ENCODE data around the gene NAXD. TPM values are rescaled to one million over a fixed set of nuclear protein-coding genes. Genes with fewer than 3 reads are reported as not detected.
A peak's percentile ranks its signal among the peaks of the same experiment; 100 is the strongest.

NAXD gene
- total and polyA plus RNA-seq, 9 donors, result 19.6 to 32.3 (median 27.8) TPM

DNA sequence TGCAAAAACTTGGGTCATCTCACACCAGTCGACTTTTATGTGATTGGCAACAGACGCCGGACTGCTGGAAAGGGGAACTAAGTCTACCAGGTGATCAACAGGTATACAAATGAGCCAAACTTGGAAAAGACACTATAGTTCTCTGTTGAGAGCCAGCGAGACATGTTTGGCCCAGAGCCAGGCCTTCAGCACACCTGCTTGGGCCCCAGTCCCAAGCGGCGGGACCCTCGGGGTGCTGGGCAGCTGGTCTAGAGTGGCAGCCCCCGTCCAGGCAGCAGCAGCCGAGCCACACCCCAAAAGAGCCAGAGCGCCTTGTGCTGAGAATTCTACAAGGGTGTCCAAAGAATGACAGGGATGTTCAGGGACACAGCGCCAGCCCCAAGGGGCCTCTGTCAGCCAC lies 28.0 kb downstream of the NAXD start:
- WGBS (ENCODE audit: insufficient coverage), result 54% methylated on average over 11 of the region's 11 CpGs
- no peak overlapping the region for H3K4me3 ChIP-seq (ENCODE audit: low read length)
- no peak for DNase-seq
- peaks cover 66% of the 10 kb centered on the region for H3K36me3 ChIP-seq (ENCODE audit: control insufficient read depth, insufficient read depth, low read length)
- peaks cover 22% of the 10 kb centered on the region for H3K4me1 ChIP-seq (ENCODE audit: control insufficient read depth, insufficient read depth, low read length)
- no peaks in the 10 kb centered on the region for H3K27me3 ChIP-seq (ENCODE audit: control insufficient read depth, insufficient read depth, low read length)
- no peak overlapping the region for H3K27ac ChIP-seq (ENCODE audit: low read length)
- H3K9me3 ChIP-seq (replicated peaks; ENCODE audit: control insufficient read depth, low read depth, low read length), result no peaks in the 10 kb centered on the region

DNA sequence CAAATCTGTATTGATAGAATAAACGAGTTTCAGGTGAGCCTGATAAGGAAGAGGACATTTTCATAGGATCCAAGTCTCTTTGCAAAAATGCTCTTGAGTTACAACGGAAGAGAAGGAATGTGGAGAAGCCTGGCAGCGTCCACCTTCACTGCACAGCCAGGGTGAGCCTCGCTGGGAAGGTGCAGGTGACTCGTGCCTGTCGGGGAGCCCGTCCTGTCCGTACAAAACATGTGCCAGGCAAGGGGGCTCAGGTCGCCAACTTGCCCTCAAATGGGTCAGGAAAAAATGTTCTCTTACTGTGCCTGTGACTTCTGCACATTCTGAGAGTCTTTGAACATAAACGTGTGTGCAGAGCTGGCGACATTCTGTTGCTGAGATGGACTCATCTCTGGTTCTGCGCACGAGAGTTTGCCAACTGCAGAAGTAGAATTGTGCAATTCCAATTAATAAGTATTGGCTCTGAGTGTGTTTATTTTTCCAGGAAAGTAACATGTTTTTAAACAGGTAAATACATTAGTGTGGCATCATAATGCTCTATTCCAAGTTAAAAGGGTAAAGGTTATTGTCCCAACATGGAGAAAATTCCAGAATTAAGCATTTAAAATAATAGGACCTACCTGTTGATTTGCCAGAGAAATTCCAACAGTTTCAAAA lies 28.6 kb downstream of the NAXD start:
- H3K9me3 ChIP-seq (replicated peaks; ENCODE audit: control insufficient read depth, low read depth, low read length), result no peaks in the 10 kb centered on the region
- DNase-seq, result no peak
- peaks cover 22% of the 10 kb centered on the region for H3K4me1 ChIP-seq (ENCODE audit: control insufficient read depth, insufficient read depth, low read length)
- 77% methylated on average over 11 of the region's 13 CpGs for WGBS (ENCODE audit: insufficient coverage)
- H3K36me3 ChIP-seq (ENCODE audit: control insufficient read depth, insufficient read depth, low read length), result peaks cover 60% of the 10 kb centered on the region
- H3K4me3 ChIP-seq (ENCODE audit: low read length), result no peak overlapping the region
- H3K27ac ChIP-seq (ENCODE audit: low read length), result no peak overlapping the region
- no peaks in the 10 kb centered on the region for H3K27me3 ChIP-seq (ENCODE audit: control insufficient read depth, insufficient read depth, low read length)

DNA sequence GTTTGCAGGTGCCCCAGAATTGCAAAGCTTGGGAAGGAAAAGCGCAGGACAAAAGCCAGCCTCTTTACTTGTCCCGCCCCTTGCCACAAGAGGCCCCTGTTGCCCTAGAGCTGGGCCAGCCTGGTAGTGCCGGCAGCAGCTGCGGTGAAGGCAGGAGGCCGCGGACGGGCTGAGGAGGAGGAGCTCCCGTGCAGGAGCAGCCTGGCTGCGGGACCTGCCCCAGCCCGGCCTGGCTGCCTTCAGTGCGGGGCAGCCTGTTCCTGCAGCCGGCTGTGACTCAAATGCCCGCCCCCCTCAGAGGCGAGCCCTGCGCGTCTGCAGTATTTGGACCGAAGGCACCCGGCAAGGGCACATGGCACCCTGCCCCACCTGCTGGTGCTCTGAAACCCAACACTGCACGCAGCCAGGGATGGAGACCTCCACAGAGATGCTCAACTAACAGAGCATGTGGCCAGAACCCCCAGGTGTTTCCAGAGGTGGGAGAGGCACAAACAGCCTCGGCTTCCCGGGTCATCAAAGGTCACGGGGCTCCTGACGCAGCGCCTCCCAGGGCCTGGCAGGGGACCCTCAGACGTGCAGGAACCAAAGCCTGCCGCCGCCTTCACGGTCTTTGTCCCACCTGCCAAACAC lies 29.7 kb downstream of the NAXD start:
- DNase-seq, result peak; percentile 62
- H3K27me3 ChIP-seq (ENCODE audit: control insufficient read depth, insufficient read depth, low read length), result no peaks in the 10 kb centered on the region
- H3K4me1 ChIP-seq (ENCODE audit: control insufficient read depth, insufficient read depth, low read length), result peaks cover 22% of the 10 kb centered on the region
- H3K27ac ChIP-seq (ENCODE audit: low read length), result no peak overlapping the region
- no peaks in the 10 kb centered on the region for H3K9me3 ChIP-seq (replicated peaks; ENCODE audit: control insufficient read depth, low read depth, low read length)
- H3K4me3 ChIP-seq (ENCODE audit: low read length), result no peak overlapping the region
- H3K36me3 ChIP-seq (ENCODE audit: control insufficient read depth, insufficient read depth, low read length), result peaks cover 53% of the 10 kb centered on the region
- 33% methylated on average over 28 of the region's 28 CpGs for WGBS (ENCODE audit: insufficient coverage)

DNA sequence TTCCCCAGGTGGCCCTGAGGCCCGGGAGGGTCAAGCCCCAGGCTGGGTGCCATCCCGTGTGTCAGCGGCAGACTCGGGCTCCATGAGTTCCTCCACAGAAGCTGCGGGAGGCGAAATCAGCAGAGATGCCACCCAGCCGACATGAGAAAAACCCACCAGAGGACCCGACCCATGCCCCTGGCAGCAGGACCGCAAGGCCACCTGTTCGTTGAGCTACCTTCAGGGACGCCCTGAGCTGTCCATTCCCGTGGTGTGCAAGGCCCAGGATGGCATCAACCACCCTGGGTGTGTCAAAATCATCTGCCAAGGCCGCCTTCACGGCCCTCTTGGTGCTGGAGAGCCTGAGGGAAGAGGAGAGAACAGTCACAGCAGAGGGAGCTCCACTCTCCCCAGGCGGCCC lies 30.4 kb downstream of the NAXD start:
- Histone ChIP-seq H3K4me3 (ENCODE audit: low read length) (no peak overlapping the region), H3K9me3 (replicated peaks; ENCODE audit: control insufficient read depth, low read depth, low read length) (no peaks in the 10 kb centered on the region), H3K27ac (ENCODE audit: low read length) (no peak overlapping the region), H3K36me3 (ENCODE audit: control insufficient read depth, insufficient read depth, low read length) (peaks cover 54% of the 10 kb centered on the region), H3K27me3 (ENCODE audit: control insufficient read depth, insufficient read depth, low read length) (no peaks in the 10 kb centered on the region), H3K4me1 (ENCODE audit: control insufficient read depth, insufficient read depth, low read length) (peaks cover 18% of the 10 kb centered on the region)
- WGBS (ENCODE audit: insufficient coverage), result 85% methylated on average over 13 of the region's 15 CpGs
- no peak for DNase-seq

DNA sequence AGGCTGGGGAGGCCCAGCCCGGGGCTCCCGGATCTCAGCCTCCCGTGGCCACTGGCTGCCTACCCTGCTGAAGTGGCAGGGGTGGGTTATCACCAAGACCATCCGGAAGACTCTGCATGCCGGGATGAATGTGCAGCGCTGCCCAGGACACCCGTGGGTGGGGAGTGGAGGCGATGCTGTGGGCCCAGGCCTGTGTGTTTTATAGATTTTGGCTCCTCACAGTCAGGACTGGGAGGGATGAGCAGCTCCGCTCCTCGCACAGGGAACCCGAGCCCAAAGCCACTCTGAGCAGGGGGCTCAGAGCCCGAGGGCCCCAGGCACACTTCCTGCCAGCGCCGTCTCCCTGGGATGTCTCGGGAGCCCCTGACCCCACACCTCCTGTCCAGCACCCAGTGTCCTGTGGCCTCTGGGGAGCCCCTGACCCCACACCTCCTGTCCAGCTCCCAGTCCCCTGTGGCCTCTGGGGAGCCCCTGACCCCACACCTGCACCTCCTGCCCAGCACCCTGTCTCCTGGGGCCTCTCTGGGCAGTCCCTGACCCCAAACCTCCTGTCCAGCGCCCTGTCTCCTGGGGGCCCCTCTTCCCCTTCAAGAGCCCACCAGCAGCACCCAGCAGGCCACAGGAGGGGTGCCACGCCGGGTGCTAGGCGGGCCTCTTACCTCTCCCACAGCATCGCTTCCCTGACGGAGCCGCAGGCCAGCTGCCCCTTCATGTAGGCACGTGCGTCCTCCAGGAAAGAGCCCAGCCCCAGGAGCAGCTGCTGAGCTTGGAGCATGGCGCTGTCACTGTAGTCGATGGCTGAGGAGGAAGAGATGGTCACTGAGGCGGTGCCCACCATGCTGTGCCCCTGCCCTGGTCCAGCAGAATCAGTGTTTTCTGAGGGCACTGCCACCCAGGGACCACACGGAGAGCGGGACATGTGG lies 31.4 kb downstream of the NAXD start:
- no peaks in the 10 kb centered on the region for H3K27me3 ChIP-seq (ENCODE audit: control insufficient read depth, insufficient read depth, low read length)
- WGBS (ENCODE audit: insufficient coverage), result 82% methylated on average over 24 of the region's 29 CpGs
- peaks cover 10% of the 10 kb centered on the region for H3K4me1 ChIP-seq (ENCODE audit: control insufficient read depth, insufficient read depth, low read length)
- no peak for DNase-seq
- no peak overlapping the region for H3K4me3 ChIP-seq (ENCODE audit: low read length)
- H3K9me3 ChIP-seq (replicated peaks; ENCODE audit: control insufficient read depth, low read depth, low read length), result no peaks in the 10 kb centered on the region
- H3K36me3 ChIP-seq (ENCODE audit: control insufficient read depth, insufficient read depth, low read length), result peaks cover 51% of the 10 kb centered on the region
- no peak overlapping the region for H3K27ac ChIP-seq (ENCODE audit: low read length)

DNA sequence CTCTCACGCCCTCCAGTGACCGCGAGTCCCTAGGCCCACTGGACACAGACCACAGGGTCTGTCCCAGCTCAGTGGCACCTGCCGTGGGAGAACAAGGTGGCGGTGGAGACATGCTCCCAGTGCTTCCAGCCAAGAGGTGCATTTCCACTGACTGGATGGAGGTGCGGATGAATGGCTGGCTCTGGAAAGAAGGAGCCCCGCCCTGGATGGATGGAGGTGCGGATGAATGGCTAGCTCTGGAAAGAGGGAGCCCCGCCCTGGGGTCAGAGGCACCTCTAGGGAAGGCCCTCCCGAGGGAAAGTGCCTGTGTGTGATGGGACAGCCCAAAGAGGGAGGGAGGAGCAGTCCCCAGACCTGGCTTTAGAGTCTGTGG lies 32.0 kb downstream of the NAXD start:
- Histone ChIP-seq H3K4me1 (ENCODE audit: control insufficient read depth, insufficient read depth, low read length) (peaks cover 10% of the 10 kb centered on the region), H3K36me3 (ENCODE audit: control insufficient read depth, insufficient read depth, low read length) (peaks cover 45% of the 10 kb centered on the region), H3K4me3 (ENCODE audit: low read length) (no peak overlapping the region), H3K27me3 (ENCODE audit: control insufficient read depth, insufficient read depth, low read length) (no peaks in the 10 kb centered on the region), H3K27ac (ENCODE audit: low read length) (no peak overlapping the region), H3K9me3 (replicated peaks; ENCODE audit: control insufficient read depth, low read depth, low read length) (no peaks in the 10 kb centered on the region)
- WGBS (ENCODE audit: insufficient coverage), result 93% methylated on average over 9 of the region's 10 CpGs
- DNase-seq, result no peak

DNA sequence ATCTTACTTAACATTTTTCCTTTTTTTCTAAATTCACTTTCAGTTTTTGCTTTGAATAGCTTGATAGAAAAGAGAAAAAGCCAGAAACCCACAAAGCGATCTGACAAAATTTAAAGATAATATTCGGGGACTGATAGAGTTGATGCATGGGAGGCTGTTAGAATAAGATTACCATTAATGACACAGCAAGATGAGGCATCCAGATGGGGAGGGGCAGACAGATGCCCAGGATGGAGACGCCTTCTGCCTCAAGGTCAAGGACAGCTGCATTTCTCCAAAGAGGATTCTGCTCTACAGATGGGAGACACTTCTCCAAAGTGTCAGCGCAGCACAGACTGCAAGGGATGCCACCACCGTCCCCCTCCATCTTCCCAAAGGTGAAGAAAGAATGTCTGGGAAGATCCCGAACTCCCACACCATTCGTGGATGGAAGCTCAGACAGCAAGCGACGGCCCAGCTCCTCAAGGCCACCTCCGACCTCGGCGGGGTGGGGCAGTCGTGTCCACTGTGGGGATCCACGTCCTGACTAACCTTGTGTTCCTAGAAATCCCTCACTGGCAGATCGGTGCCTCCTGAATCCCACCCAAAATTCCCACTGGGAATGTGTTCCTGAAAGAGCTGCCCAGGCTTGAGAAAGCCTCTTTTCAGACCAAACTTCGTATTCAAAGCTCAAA lies 32.9 kb downstream of the NAXD start:
- Histone ChIP-seq H3K4me1 (ENCODE audit: control insufficient read depth, insufficient read depth, low read length) (peaks cover 10% of the 10 kb centered on the region), H3K36me3 (ENCODE audit: control insufficient read depth, insufficient read depth, low read length) (peaks cover 35% of the 10 kb centered on the region), H3K27ac (ENCODE audit: low read length) (no peak overlapping the region), H3K4me3 (ENCODE audit: low read length) (no peak overlapping the region), H3K9me3 (replicated peaks; ENCODE audit: control insufficient read depth, low read depth, low read length) (no peaks in the 10 kb centered on the region), H3K27me3 (ENCODE audit: control insufficient read depth, insufficient read depth, low read length) (no peaks in the 10 kb centered on the region)
- 77% methylated on average over 13 of the region's 16 CpGs for WGBS (ENCODE audit: insufficient coverage)
- no peak for DNase-seq

DNA sequence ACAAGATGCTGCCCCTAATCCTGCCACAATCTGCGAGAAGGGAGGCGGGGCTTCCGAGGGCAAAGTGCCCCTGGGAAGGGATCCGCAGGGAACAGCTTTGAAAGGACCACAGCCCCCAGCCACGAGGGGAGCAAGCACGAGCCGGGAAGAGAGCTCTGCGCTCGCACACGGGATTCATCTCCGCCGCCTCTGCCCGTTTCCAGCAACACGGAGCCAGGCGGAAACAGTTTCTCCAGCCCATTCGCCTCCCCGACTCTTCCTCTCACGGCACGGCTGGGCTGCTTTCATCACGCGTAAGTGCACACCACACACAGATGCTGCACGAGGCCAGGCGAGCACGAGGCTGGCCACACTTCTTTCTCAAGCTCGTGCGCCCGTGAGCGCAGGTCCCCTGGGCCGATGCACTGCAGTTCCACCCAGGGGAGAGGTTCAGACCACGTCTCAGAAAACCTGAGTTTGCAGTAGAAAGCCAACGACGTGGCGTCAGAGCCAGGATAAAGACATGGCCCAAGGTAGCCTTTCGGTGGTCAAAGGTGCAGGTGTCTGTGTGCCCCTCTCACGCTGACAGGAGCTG lies 33.6 kb downstream of the NAXD start:
- WGBS (ENCODE audit: insufficient coverage), result 79% methylated on average over 34 of the region's 35 CpGs
- Histone ChIP-seq H3K9me3 (replicated peaks; ENCODE audit: control insufficient read depth, low read depth, low read length) (no peaks in the 10 kb centered on the region), H3K27me3 (ENCODE audit: control insufficient read depth, insufficient read depth, low read length) (no peaks in the 10 kb centered on the region), H3K4me3 (ENCODE audit: low read length) (no peak overlapping the region), H3K27ac (ENCODE audit: low read length) (no peak overlapping the region), H3K4me1 (ENCODE audit: control insufficient read depth, insufficient read depth, low read length) (peaks cover 8% of the 10 kb centered on the region), H3K36me3 (ENCODE audit: control insufficient read depth, insufficient read depth, low read length) (peaks cover 30% of the 10 kb centered on the region)
- DNase-seq, result no peak

DNA sequence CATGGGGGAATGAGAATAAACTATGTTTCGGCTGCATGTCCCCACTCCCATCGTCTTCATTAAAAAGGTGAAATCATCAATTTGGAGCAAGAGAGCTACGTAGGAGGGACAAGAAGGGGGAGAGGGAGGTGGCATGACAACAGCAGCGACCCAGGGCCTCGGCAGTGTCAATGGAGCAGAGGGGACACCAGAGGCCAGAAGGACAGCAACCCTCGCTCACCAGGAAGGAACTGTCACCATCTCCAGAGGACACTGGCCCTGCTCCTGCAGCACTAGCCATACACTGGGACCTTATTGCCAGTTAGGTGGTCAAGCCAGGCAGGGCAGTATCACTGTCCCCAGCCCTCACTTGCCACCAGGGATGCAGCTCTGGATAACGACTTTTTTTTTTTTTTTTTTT lies 34.2 kb downstream of the NAXD start:
- WGBS (ENCODE audit: insufficient coverage), result 77% methylated on average over 6 of the region's 7 CpGs
- H3K36me3 ChIP-seq (ENCODE audit: control insufficient read depth, insufficient read depth, low read length), result peaks cover 31% of the 10 kb centered on the region
- no peak for DNase-seq

More for the DNA sequence above, 34.2 kb downstream of the NAXD start:
- H3K4me1 ChIP-seq (ENCODE audit: control insufficient read depth, insufficient read depth, low read length), result peaks cover 4% of the 10 kb centered on the region
- H3K4me3 ChIP-seq (ENCODE audit: low read length), result no peak overlapping the region
- no peaks in the 10 kb centered on the region for H3K9me3 ChIP-seq (replicated peaks; ENCODE audit: control insufficient read depth, low read depth, low read length)
- H3K27ac ChIP-seq (ENCODE audit: low read length), result no peak overlapping the region
- no peaks in the 10 kb centered on the region for H3K27me3 ChIP-seq (ENCODE audit: control insufficient read depth, insufficient read depth, low read length)
